Non-pigmented ciliary epithelial cell (primary cell): ENCODE data around the gene GPR161.
"Not testable (repeated sequence)": the region's sequence is repeated elsewhere in the genome, so short reads cannot be mapped to it uniquely, and the experiment has no call there.

Source experiments
- DNase-seq: peaks from one replicate; pipeline ENCODE4 v3.0.0-alpha.2; 2010; ENCODE audit warnings: low read depth

Gene GPR161

GRCh38 chr1:168136709-168137514 is at the start of gene GPR161:
Gene GPR161, minus strand, starts transcription at chr1:168136930. Its CDS starts 32,080 bp downstream, at chr1:168104850.
- no peak for DNase-seq

- DNase-seq = not testable (repeated sequence)
Measured at GRCh38 chr1:168181063-168181720, 44.5 kb upstream of the GPR161 start.

GRCh38 chr1:168180148-168180524 is 43.4 kb upstream of the GPR161 start:
- DNase-seq = no peak

- DNase-seq = no peak
Measured at GRCh38 chr1:168179438-168180147, 42.9 kb upstream of the GPR161 start.

GRCh38 chr1:168178638-168179437 is 42.1 kb upstream of the GPR161 start, which contains the start of gene TIPRL:
Gene TIPRL, plus strand, starts transcription at chr1:168178962. Its CDS starts 116 bp downstream, at chr1:168179078.
- peak; percentile 97 for DNase-seq

GRCh38 chr1:168178227-168178637 is 41.5 kb upstream of the GPR161 start:
- DNase-seq = no peak

- no peak for DNase-seq
Measured at GRCh38 chr1:168172250-168172915, 35.7 kb upstream of the GPR161 start.

GRCh38 chr1:168170564-168171508 is 34.1 kb upstream of the GPR161 start:
- no peak for DNase-seq

GRCh38 chr1:168167806-168168205 is 31.1 kb upstream of the GPR161 start:
- DNase-seq = no peak

GRCh38 chr1:168164771-168165170 is 28.0 kb upstream of the GPR161 start:
- no peak for DNase-seq

GRCh38 chr1:168163670-168164069 is 26.9 kb upstream of the GPR161 start:
- no peak for DNase-seq

- no peak for DNase-seq
Measured at GRCh38 chr1:168161459-168161858, 24.7 kb upstream of the GPR161 start.

GRCh38 chr1:168159979-168160378 is 23.2 kb upstream of the GPR161 start:
- DNase-seq = no peak

GRCh38 chr1:168159251-168159650 is 22.5 kb upstream of the GPR161 start:
- DNase-seq = no peak

GRCh38 chr1:168157638-168158037 is 20.9 kb upstream of the GPR161 start:
- no peak for DNase-seq

GRCh38 chr1:168155910-168156309 is 19.2 kb upstream of the GPR161 start:
- no peak for DNase-seq

- not testable (repeated sequence) for DNase-seq
Measured at GRCh38 chr1:168154707-168155106, 18.0 kb upstream of the GPR161 start.

GRCh38 chr1:168151935-168152334 is 15.2 kb upstream of the GPR161 start:
- no peak for DNase-seq

- DNase-seq = no peak
Measured at GRCh38 chr1:168150283-168150682, 13.6 kb upstream of the GPR161 start.

- no peak for DNase-seq
Measured at GRCh38 chr1:168148916-168149315, 12.2 kb upstream of the GPR161 start.
